GM21576 (cell line): ENCODE results near the gene TGM1.

Source experiments
- ATAC-seq: cut with Tn5 transposase; IDR thresholded peaks from one replicate; pipeline ENCODE4 v1.9.1; 2021; ENCODE audit warnings: mild to moderate bottlenecking, moderate library complexity; ENCODE audit not compliant: unreplicated experiment

TGM1 gene

GRCh38 chr14:24271134-24271833, 8.3 kb upstream of the TGM1 start, which contains the start of gene RABGGTA:
Gene RABGGTA (minus strand): TSS chr14:24271597. CDS start chr14:24271115, 482 bp downstream.
- peak; percentile 78 for ATAC-seq

- ATAC-seq: no peak
Observed at GRCh38 chr14:24270537-24271133, 7.7 kb upstream of the TGM1 start.

DNA sequence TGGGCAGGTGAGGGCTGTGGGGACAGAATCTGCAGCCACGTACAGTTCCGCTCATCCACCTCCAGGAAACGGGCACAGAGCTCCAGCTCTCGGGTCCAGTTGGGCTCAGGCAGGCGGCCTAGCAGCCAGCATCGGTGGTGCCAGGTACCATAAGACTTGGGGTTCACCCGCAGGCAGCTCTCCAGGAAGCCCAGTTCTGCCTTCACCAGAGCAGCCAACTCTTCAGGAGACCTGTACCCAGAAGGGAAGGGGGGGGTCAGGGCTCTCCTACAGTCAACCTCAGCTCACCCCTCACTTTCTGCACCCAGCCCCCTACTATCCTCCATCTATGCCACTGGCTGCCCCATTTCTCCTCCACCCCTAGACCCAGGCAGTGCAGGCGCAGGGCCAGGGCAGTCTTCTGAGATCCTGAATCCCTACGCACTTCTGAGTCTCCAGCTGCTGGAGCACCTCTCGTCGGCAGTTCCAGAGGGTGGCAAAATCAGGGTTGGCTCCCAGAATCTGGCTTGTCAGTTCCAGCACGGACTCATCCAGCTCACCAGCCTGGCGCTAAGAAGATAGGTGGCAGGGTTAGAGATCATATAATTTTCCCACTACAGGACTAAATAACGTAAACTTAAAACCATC, 7.0 kb upstream of the TGM1 start:
- no peak for ATAC-seq

DNA sequence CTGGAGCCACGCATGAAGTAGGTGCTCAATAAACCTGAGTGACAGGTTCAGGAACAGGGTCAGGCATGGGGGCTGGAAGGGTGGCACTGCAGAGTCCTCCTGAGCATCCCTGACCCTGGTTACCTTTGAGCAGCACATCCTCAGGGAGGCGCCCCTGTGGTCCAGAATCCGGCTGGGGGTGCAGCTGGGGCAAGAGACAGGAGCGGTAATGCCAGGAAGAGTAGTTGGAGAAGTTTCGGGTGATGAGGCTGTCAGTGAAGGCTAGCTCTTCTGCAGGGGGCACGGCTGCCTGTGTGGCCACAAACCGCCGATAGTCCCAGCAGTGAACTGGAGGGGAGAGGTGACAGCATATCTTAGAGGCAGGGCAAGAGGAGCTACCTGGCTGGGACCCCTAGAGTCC, 6.4 kb upstream of the TGM1 start:
- no peak for ATAC-seq

DNA sequence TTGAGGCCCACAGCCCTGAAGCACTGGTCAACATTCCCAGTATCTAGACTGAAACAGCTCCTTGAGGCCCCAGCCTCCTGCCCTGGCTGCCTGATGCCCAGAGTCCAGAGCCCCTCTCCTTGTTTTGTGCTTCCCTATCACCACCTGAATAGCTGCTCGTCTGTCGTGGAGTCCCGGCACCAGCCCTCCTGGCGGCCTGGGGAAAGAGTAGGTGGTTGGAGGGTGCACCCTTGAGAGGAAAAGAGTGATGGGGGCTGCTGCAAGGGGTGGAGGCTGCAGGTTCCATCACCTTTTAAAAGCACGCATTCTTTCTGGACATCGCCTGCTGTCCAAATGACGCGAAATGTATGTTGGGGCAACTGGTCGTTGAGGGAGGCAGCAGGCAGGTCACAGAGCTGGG, 5.2 kb upstream of the TGM1 start:
- no peak for ATAC-seq

- ATAC-seq: no peak
Observed at GRCh38 chr14:24267516-24267915, 4.5 kb upstream of the TGM1 start.

DNA sequence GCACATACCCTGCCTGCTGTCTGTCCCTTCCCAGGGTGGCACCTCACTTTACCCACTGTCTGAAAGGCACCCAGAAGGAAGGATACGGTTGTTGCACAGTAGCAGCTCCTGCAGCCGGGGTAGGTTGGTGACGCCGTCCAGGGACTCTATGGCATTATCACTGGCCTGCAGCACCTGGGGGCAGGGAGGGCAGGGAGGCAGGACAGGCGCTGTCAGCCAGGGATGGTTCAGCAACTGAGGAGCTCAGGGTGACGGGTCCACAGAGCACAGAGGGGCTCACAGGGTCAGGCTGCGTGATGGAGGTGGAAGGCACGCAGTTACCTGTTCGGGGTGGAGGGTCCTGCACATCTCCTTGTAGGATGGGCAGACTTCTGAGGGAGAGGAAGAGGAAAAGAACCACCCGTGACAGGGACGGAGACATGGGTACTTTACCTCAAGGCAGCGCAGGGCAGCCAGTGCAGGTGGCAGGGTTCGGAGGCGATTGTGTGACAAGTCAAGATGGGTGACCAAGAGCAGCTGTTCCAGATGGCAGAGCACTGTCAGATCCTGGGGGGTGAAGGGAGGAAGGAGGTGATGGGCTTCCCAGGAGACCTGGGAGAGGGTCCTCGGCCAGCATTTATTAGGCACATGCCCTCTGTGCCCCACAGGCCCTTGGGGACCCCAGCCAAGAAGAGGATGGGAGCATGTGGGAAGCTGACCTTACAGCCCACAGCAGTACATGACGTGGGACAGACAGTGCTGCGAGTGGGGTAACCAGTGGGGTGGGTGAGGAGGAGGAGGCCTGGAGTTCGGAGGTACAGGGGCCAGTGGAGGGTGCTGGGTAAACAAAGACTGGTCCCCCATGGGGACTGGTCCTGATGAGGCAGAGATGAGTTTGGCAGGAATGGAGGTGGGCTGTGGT, 3.6 kb upstream of the TGM1 start:
- ATAC-seq: no peak

GRCh38 chr14:24264298-24264697, 1.3 kb upstream of the TGM1 start:
- no peak for ATAC-seq

DNA sequence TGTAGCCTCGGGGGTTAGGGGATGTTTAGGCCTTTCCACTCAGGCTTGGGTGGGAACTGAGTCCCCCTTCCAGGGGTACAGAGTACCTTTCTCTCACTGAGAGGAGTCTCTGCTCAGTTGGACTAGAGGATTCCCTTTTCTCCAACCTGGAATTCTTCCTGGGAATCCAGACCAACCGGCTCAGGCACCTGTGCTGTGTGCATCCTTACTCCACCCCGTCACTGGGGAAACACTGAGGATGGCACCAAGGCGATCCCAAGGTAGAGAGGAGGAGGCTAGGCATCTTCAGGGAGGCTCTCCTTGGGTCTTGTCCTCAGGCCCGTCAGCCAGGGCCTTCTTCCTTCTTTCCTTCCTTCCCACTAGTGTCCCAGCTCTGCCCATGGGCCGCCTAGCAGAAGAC, 871 bp upstream of the TGM1 start:
- no peak for ATAC-seq

DNA sequence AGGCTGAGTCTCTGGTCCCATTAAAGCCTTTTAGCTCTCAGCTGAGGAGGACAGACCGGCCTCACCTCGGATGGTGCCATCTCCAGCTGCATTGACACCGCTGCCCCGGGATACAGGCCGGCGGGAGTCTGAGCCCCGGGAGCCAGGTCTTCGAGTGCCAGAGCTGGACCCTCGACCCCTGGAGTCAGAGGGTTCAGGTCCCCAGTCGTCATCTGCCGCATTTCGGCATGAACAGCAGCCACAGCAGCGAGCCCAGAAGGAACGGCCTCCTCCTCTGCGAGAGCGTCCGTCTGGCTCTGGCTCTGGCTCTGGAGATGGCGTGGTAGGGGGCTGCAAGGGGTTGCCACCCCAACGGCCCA, 1.0 kb downstream of the TGM1 start:
- no peak for ATAC-seq

GRCh38 chr14:24261256-24261968, 1.6 kb downstream of the TGM1 start:
- ATAC-seq: no peak

DNA sequence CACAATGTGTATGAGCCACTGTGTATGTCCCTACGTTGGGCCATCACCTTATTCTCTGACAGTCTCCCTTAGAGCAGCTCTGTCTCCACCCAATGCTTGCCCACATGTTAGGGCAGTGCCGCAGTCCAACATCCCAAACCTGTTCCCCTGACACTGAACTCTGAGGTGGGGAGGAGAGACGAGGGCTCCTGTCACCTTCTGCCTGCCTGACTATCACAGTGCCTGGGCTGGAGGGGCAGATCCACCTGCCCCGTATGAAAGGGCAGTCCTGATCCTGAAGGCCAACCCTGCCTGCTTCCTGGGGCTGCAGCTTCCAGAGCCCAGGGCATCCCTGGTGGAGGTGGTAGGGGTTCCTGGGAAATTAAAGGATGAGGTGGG, 2.2 kb downstream of the TGM1 start:
- no peak for ATAC-seq

GRCh38 chr14:24260026-24260779, 2.8 kb downstream of the TGM1 start:
- ATAC-seq: no peak

DNA sequence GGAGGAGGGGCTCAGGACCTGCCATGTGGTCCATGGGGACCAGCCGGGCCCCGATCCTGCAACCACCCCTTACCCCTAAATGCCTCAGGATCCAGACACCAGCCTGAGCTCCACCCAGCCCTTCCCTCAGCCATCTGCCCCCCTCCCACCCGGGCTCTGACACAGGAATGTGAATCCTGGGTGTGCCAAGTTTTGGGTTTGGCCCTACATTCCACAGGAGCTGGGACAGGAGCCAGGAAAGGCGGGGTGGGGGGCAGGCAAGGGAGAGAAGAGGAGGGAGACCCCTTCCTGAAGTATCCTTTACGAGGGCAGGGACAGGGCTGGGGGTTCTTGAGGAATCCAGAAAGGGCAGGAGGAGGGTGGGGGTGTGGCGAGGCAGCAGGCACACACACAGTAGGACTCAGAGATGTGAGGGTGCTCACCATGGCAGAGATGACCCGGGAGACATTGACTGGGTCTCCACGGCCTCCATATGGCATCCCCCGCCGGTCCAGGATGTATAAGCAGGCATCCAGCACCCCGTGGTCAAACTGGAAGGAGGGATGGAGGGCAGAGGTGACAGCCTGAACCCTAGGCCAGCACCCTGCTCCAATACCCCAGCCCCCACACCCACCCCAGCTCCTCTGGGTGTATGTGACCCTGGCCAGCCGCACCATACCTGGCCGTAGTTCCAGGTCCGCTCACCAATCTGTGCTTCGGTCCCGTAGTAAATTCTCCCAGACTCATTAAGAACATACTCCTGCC, 3.5 kb downstream of the TGM1 start:
- no peak for ATAC-seq

GRCh38 chr14:24258548-24259265, 4.3 kb downstream of the TGM1 start:
- ATAC-seq: no peak

- no peak for ATAC-seq
Observed at GRCh38 chr14:24258119-24258518, 4.9 kb downstream of the TGM1 start.

- no peak for ATAC-seq
Observed at GRCh38 chr14:24256960-24257359, 6.0 kb downstream of the TGM1 start.

GRCh38 chr14:24255931-24256711, 6.9 kb downstream of the TGM1 start:
- no peak for ATAC-seq
